Right ventricle myocardium inferior (tissue), 1 donor: ENCODE measurements around the gene TRIO. TPM values are rescaled to one million over a fixed set of nuclear protein-coding genes. Genes with fewer than 3 reads are reported as not detected.
"Not testable (repeated sequence)": the region's sequence is repeated elsewhere in the genome, so short reads cannot be mapped to it uniquely, and the experiment has no call there.

ENCODE experiments used
- ATAC-seq: fragments of 200-7000 bp; cut with Tn5 transposase; one replicate; pipeline ENCODE4 v1.9.1; 2020; ENCODE audit warnings: mild to moderate bottlenecking, moderate library complexity
- DNase-seq: peaks from one replicate; pipeline ENCODE4 v3.0.0; 2021; ENCODE audit errors: missing footprints
- intact Hi-C: fragments of 100-400 bp; cut with DNase I; formaldehyde crosslinking; loops from one replicate; pipeline ENCODE4 v1.11.0; 2022
- total RNA-seq: library from RNA; stranded (reverse); fragmentation: NEBNext Ultra II Directional; extraction: Animal tissue kit (Norgen Biotek cat#: 25700); gene quantifications from one replicate; pipeline ENCODE4 v1.2.1, GENCODE V29; 2021
- donor health status: DM: no; HTN: yes; CAD: no; lungs with severe emphysema.

The TRIO gene
- total RNA-seq, 1 donor from 2014 or later = 56.9 TPM

- no peak for DNase-seq
- ATAC-seq = no peak
- intact Hi-C loops = no loop called here
Observed at GRCh38 chr5:14516901-14517300, 373.8 kb downstream of the TRIO start.

DNA sequence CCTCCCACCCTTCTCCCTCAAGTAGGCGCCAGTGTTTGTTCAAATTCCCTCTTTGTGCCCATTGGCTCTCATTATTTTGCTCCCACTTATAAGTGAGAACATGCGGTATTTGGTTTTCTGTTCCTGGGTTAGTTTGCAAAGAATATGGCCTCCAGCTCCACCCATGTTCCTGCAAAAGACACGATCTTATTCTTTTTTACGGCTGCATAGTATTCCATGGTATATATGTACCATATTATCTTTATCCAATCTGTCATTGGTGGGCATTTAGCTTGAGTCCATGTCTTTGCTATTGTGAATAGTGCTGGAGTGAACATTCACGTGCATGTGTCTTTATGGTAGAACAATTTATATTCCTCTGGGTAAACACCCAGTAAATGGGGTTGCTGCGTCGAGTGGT, 375.5 kb downstream of the TRIO start:
- no peak for ATAC-seq
- intact Hi-C loops = no loop called here
- DNase-seq = no peak

DNA sequence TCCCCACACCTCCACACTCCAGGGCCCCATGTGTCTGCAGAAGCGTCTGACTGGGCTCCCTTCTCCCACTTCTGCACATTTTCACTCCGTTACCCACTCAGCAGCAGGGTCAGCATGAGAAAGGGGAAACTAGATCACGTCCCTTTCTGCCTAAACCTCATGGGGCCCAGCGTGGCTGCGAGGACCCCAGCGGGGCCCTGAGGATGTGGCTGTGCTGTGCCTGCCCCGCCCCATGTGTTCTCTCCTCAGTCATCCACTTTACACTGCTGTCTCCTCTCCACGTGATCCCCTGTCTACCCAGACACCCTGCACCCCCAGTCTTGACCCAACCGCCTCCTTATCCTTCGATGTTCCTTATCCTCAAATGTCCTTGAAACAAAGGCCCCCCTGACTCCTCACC, 378.6 kb downstream of the TRIO start:
- DNase-seq (no peak), ATAC-seq (no peak)
- intact Hi-C loops = no loop called here

- DNase-seq = no peak
- intact Hi-C loops = no loop called here
- ATAC-seq = no peak
Observed at GRCh38 chr5:14522721-14523120, 379.6 kb downstream of the TRIO start.

- intact Hi-C loops = no loop called here
- DNase-seq (no peak), ATAC-seq (no peak)
Observed at GRCh38 chr5:14523243-14524034, 380.3 kb downstream of the TRIO start.

- no peak for DNase-seq
- intact Hi-C loops = no loop called here
Observed at GRCh38 chr5:14525397-14525796, 382.3 kb downstream of the TRIO start.

GRCh38 chr5:14526493-14526892, 383.4 kb downstream of the TRIO start:
- ATAC-seq (no peak), DNase-seq (no peak)
- intact Hi-C loops = no loop called here

More at GRCh38 chr5:14525397-14525796, 382.3 kb downstream of the TRIO start:
- no peak for ATAC-seq

DNA sequence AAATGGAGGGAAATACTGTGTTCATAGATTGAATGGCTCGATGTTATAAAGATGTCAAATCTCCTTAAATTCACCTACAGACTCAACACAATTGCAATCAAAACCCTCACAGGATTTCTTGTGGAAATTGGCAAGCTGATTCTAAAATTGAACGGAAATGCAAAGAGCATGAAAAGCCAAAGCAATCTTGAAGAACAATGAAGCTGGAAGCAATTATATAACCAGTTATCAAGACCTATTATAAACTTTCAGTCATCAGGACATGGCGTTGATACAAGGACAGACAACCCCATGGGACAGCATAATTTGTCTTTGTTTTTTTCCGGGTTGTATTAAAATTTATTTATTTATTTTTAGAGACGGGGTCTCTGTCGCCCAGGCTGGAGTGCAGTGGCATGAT, 385.0 kb downstream of the TRIO start:
- intact Hi-C loops = no loop called here
- DNase-seq (no peak), ATAC-seq (no peak)

DNA sequence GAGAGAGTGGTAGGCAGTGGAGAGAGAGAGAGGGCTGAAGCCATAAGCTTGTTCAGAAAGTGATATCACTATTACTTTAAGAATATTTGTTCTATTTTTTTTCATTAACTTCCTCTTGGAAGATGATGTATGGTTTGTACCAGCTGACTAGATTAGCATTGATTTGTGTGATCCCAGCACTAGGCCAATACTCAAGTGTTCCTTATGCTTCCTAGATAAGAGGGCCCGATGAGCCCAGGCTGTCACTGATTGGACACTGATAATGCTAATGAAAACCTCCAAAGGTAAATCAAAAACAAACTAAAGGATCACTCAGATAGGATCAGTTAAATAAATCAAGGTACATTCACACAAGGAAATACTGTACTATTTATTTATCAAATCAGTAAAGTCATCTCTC, 385.8 kb downstream of the TRIO start:
- DNase-seq = no peak
- intact Hi-C loops = no loop called here
- no peak for ATAC-seq

DNA sequence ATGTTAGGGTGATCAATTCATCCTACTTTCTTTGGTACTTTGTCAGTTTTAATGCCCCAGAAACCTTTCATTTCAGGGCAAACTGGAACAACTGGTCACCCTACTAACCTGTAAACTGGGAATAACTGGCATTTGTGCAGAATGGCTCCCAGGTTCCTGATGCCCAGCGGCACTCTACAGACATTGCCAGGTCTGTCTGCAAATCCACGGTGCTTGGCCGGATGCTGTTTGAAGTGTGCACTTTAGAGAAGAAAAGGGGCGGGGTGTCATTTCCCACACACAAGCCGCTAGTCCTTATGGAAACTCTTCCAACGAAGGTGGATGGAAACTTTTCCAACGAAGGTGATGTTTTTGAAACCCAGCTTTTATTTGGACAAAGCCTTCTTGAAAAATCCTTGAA, 388.5 kb downstream of the TRIO start:
- ATAC-seq (no peak), DNase-seq (no peak)
- intact Hi-C loops = no loop called here

- intact Hi-C loops = no loop called here
- ATAC-seq (no peak), DNase-seq (no peak)
Observed at GRCh38 chr5:14532180-14532579, 389.0 kb downstream of the TRIO start.

DNA sequence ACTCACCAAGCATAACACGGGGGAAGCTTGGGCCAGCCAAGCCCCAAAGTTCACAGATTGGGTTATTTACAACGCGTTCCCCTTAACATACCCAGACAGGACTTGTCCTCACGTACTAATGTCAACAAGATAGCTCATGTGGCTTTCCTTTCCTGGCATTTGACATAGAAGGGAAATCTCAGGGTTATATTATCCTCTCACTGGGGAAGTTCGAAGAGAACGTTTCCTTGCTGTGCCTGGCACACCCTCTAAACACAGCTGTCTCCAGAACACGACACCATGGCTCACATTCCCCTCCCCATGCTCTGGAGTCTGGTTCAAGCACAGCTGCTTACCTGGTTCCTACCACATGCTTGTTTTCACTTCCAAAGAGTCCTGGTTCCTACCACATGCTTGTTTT, 391.6 kb downstream of the TRIO start:
- no peak for ATAC-seq
- intact Hi-C loops = no loop called here
- DNase-seq = no peak

DNA sequence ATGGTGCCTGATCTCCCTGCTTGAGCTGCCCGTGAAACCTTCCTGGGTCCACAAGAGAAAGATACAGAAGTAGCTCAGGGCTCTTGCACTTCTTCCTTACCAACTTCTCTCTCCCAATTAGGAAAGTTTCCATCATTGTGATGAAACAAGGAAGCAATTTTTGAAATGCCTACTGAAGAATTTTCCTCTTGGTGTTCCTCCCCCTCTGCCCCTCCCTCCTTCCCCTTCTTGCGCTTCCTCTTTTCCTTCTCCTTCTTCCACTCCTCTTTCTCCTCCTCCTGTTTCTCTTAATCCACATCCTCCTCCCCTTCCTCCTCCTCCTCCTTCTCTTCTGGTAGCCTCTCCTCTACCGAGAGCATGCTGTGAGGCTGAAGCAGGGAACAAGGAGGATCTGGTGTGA, 402.2 kb downstream of the TRIO start:
- no peak for DNase-seq
- intact Hi-C loops = no loop called here
- ATAC-seq = peak; percentile 60

- intact Hi-C loops = no loop called here
- ATAC-seq (no peak), DNase-seq (no peak)
Observed at GRCh38 chr5:14545862-14546261, 402.7 kb downstream of the TRIO start.

DNA sequence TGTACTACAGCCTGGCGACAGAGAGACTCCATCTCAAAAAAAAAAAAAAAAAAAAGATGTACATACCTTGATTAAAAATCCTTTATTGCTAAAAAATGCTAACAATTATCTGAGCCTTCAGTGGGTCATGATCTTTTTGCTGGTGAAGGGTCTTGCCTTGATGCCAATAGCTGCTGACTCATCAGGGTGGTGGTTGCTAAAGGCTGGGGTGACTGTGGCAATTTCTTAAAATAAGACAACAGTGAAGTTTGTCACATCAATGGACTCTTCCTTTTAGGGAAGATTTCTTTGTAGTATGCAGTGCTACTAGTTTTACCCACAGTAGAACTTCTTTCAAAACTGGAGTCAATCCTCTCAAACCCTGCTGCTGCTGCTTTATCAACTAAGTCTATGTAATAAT, 404.5 kb downstream of the TRIO start:
- ATAC-seq (no peak), DNase-seq (no peak)

DNA sequence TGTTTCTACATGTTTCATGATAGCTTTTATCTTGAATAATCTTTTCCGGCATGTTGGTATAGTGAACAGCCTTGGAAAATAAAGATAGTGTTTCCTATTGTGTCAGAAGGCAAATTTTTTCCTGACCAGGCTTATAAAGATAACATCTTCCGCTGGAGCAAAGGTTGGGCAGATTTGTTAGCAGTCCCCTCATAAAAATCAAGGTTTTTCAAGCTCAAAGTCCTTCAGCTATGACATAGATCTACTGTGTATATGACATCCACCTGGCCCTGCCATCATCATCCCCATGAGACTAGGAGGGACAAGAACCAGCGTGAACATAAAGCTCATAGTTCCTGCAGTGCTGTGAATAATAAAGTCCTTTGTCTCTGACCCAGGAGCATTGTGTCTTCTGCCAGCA, 408.1 kb downstream of the TRIO start:
- ATAC-seq = no peak
- intact Hi-C loops = no loop called here
- no peak for DNase-seq

More for the DNA sequence above, 404.5 kb downstream of the TRIO start:
- intact Hi-C loops = no loop called here

- intact Hi-C loops = no loop called here
- ATAC-seq = no peak
- no peak for DNase-seq
Observed at GRCh38 chr5:14552017-14552416, 408.9 kb downstream of the TRIO start.

DNA sequence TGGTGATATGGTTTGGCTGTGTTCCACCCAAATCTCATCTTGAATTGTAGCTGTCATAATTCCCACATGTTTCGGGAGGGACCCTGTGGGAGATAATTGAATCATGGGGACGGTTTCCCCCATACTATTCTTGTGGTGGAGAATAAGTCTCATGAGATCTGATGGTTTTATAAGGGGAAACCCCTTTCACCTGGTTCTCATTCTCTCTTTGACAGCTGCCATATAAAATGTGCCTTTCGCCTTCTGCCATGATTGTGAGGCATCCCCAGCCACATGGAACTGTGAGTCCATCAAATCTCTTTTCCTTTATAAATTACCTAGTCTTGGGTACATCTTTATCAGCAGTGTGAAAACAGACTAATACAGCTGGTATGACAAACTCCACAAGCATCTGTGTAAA, 411.1 kb downstream of the TRIO start:
- DNase-seq, ATAC-seq, intact Hi-C loops: not testable (repeated sequence)

- ATAC-seq (no peak), DNase-seq (no peak)
- intact Hi-C loops = no loop called here
Observed at GRCh38 chr5:14556015-14556414, 412.9 kb downstream of the TRIO start.

DNA sequence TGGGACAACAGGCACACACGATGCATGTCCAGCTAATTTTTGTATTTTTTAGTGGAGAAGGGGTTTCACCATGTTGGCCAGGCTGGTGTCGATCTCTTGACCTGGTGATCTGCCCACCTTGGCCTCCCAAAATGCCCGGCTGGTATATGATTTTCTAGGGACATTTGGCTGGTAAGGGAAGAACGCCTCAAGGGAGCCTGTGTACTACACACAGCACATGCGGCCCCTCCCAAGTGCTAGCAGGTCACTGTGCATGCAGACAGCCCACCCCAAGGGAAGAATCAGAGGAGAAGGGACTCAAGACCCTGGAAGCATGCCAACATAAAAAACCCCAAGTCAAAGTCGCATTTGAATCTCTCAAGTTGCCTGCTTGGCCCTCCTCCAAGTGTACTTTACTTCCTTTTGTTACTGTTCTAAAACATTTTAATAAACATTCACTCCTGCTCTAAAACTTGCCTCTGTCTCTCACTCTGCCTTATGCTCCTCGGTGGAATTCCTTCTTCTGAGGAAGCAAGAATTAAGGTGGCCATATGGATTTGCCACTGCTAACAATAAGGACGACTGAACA, 414.1 kb downstream of the TRIO start:
- DNase-seq (no peak), ATAC-seq (no peak)
- intact Hi-C loops = no loop called here
